Adrenal gland (tissue), 5 donors: ENCODE results near the gene PNLDC1.

Experiments
- CTCF ChIP-seq, 6 experiments: fragments of 450-650 bp in 4 of 6; fragments of 200-600 bp in 2 of 6; sonication (generic) in 1 of 6; IDR thresholded peaks; 1 replicate in 5 of 6; 2 replicates in 1 of 6; pipeline versions ENCODE4 v1.5.1 to v1.8.0; 2016 to 2021; ENCODE audit warnings: antibody characterized with exemption in 6 of 6, mild to moderate bottlenecking in 2 of 6, moderate library complexity in 1 of 6
- POLR2A ChIP-seq, 2 donors: fragments of 450-650 bp; IDR thresholded peaks; one replicate each; pipeline ENCODE4 v1.6.1; 2017; ENCODE audit warnings: antibody characterized with exemption in 2 of 2, mild to moderate bottlenecking in 2 of 2, moderate library complexity in 1 of 2
- donor health status: DM: no; HTN: no; CAD: no.

DNA sequence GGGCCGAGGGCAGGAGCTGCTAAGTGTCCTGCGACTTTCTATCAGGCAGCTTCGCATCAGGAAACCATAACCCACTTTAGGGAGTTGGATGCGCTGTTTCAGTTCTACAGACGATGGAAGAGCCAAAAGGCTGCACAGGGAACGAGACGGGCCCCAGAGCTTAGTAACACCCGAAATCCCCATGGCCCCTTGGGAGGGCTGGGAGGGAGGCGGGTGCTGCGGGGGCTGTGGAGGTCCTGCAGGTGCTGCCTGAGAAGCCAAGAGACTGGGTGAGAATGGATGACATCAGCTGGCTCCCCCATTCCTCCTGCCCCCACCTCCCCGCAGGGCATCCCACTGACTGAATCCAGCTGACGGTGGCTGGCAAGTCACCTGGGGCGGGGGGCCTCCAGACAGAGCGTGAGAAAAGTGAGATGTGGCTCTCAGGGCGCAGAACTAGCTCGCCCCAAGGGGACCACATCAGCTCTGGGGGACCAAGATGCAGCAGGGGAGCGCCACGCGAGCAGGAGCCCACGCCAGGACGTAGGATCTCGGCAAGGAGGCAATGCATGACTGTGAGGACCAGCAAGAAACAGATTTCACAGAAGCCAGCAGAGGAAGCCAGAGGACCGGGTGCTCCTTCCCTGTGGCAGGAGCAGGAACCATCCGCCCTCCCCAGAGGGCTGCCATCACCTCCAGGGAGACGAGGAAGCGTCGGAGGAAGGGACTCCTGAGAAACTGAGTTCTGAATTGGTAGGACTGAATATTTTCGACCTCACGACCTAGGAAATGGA, 36.8 kb downstream of the PNLDC1 start:
- TF ChIP-seq CTCF (IDR thresholded peaks at IDR 0.05) (no peak), POLR2A (IDR thresholded peaks at IDR 0.05) (no peak)
